HG03432 (cell line): ENCODE measurements around the gene SCLY.

ENCODE experiments used
- ATAC-seq: cut with Tn5 transposase; IDR thresholded peaks from one replicate; pipeline ENCODE4 v1.9.1; 2021; ENCODE audit warnings: mild to moderate bottlenecking, moderate library complexity; ENCODE audit not compliant: unreplicated experiment

Gene SCLY

GRCh38 chr2:238123991-238124470 lies 63.2 kb downstream of the SCLY start:
- ATAC-seq = no peak

- ATAC-seq = no peak
These were observed 63.8 kb downstream of the SCLY start for GRCh38 chr2:238124488-238125126.

GRCh38 chr2:238125127-238125885 lies 64.5 kb downstream of the SCLY start:
- ATAC-seq = no peak

GRCh38 chr2:238126338-238126737 lies 65.5 kb downstream of the SCLY start:
- no peak for ATAC-seq

GRCh38 chr2:238126775-238127164 lies 66.0 kb downstream of the SCLY start:
- no peak for ATAC-seq

- peak; percentile 61 for ATAC-seq
These were observed 66.6 kb downstream of the SCLY start for GRCh38 chr2:238127165-238128060.

- no peak for ATAC-seq
These were observed 67.2 kb downstream of the SCLY start for GRCh38 chr2:238128061-238128440.

GRCh38 chr2:238128534-238129001 lies 67.8 kb downstream of the SCLY start:
- no peak for ATAC-seq

- no peak for ATAC-seq
These were observed 68.6 kb downstream of the SCLY start for GRCh38 chr2:238129166-238130010.

- ATAC-seq = no peak
These were observed 69.4 kb downstream of the SCLY start for GRCh38 chr2:238130111-238130695.

- ATAC-seq = no peak
These were observed 70.2 kb downstream of the SCLY start for GRCh38 chr2:238130696-238131628.

GRCh38 chr2:238131761-238132462 lies 71.1 kb downstream of the SCLY start:
- ATAC-seq = no peak

GRCh38 chr2:238132463-238133450 lies 72.0 kb downstream of the SCLY start:
- ATAC-seq = no peak

- no peak for ATAC-seq
These were observed 72.9 kb downstream of the SCLY start for GRCh38 chr2:238133499-238134392.

GRCh38 chr2:238134393-238134785 lies 73.6 kb downstream of the SCLY start:
- ATAC-seq = no peak

- no peak for ATAC-seq
These were observed 74.9 kb downstream of the SCLY start for GRCh38 chr2:238135601-238136150.
